Right lobe of liver (tissue), 6 donors: Measurements from ENCODE around the gene MS4A6E. TPM values are rescaled to one million over a fixed set of nuclear protein-coding genes. Genes with fewer than 3 reads are reported as not detected.

Experiments
- ATAC-seq, 4 donors: fragments of 200-7000 bp; cut with Tn5 transposase; one replicate each; pipeline ENCODE4 v1.9.1; 2020; ENCODE audit warnings: mild to moderate bottlenecking in 4 of 4, moderate library complexity in 4 of 4
- DNase-seq, 3 donors: peaks; one replicate each; pipeline ENCODE4 v3.0.0-alpha.2; 2020
- H3K27ac ChIP-seq, 3 donors: fragments of 200-600 bp; one replicate each; pipeline ENCODE4 v1.8.0; 2022
- H3K27me3 ChIP-seq, 2 donors: fragments of 200-600 bp; one replicate each; pipeline ENCODE4 v1.8.0; 2022
- H3K36me3 ChIP-seq, 4 donors: fragments of 200-600 bp; sonication (generic) in 1 of 4; one replicate each; pipeline versions ENCODE4 v1.5.1 to v1.8.0; 2017 to 2022; ENCODE audit warnings: control low read depth in 1 of 4
- H3K4me1 ChIP-seq, 4 donors: fragments of 200-600 bp; sonication (generic) in 1 of 4; one replicate each; pipeline versions ENCODE4 v1.5.1 to v1.8.0; 2017 to 2022; ENCODE audit warnings: control low read depth in 1 of 4
- H3K4me3 ChIP-seq, 3 donors: fragments of 200-600 bp; one replicate each; pipeline ENCODE4 v1.8.0; 2022
- H3K9me3 ChIP-seq, 4 donors: fragments of 200-600 bp; sonication (generic) in 1 of 4; one replicate each; pipeline versions ENCODE4 v1.5.1 to v1.8.0; 2017 to 2022; ENCODE audit warnings: control low read depth in 1 of 4
- CTCF ChIP-seq, 4 donors: fragments of 200-600 bp in 3 of 4; fragments of 450-650 bp in 1 of 4; IDR thresholded peaks; one replicate each; pipeline versions ENCODE4 v1.5.1 to v1.8.0; 2016 to 2022; ENCODE audit warnings: antibody characterized with exemption in 4 of 4, mild to moderate bottlenecking in 2 of 4
- POLR2A ChIP-seq: fragments of 450-650 bp; IDR thresholded peaks from one replicate; pipeline ENCODE4 v1.6.1; 2017; ENCODE audit warnings: antibody characterized with exemption, mild to moderate bottlenecking
- WGBS: methylation state at CpG from one replicate; pipeline ENCODE4 v1.1.6; 2018; ENCODE audit warnings: low coverage, low lambda C conversion rate; ENCODE audit not compliant: insufficient coverage; ENCODE audit errors: missing lambda C conversion rate; 5-methylcytosine and 5-hydroxymethylcytosine counted together
- intact Hi-C, 2 donors: fragments of 100-400 bp; cut with DNase I; formaldehyde crosslinking; loops; one replicate each; pipeline versions ENCODE4 v1.11.2 to v1.14.1; 2022
- total RNA-seq, 6 experiments: library from RNA; depleted of rRNA in 2 of 6; stranded (reverse); fragments of >200 nt in 2 of 6; fragmentation: NEBNext Ultra II Directional in 3 of 6; extraction: Animal tissue kit (Norgen Biotek cat#: 25700) in 3 of 6; gene quantifications; one replicate each; pipeline versions ENCODE4 v1.1.0 to v1.2.4, GENCODE V29; 2016 to 2023
- donor health status: DM: no; HTN: yes; CAD: no.
- donor health status: DM: no; HTN: no; CAD: no.
- donor health status: DM: no; HTN: no; CAD: no.
- donor health status: DM: no; HTN: yes; CAD: no.
- donor health status: DM: no; HTN: yes; CAD: no.

MS4A6E gene
- total RNA-seq, 6 experiments from 2014 or later, result not detected

- no peak overlapping the region for H3K4me3 ChIP-seq
- DNase-seq (no peak), ATAC-seq (no peak)
- WGBS, result 27% methylated on average over 1 of the region's 1 CpG
- no peaks in the 10 kb centered on the region for H3K27me3 ChIP-seq
- peak overlapping the region in 1 of 3 donors; percentile 33 for H3K27ac ChIP-seq
- no peaks in the 10 kb centered on the region for H3K4me1 ChIP-seq
- intact Hi-C loops, result no loop called here
- no peak for TF ChIP-seq CTCF (IDR thresholded peaks at IDR 0.05)
- no peak for TF ChIP-seq POLR2A
- H3K36me3 ChIP-seq, result no peaks in the 10 kb centered on the region
- no peaks in the 10 kb centered on the region for H3K9me3 ChIP-seq
These were observed 44.8 kb downstream of the MS4A6E start for GRCh38 chr11:60371854-60372253.

GRCh38 chr11:60372767-60373166 lies 45.7 kb downstream of the MS4A6E start:
- Histone ChIP-seq H3K27me3 (no peaks in the 10 kb centered on the region), H3K4me3 (no peak overlapping the region), H3K9me3 (no peaks in the 10 kb centered on the region), H3K36me3 (no peaks in the 10 kb centered on the region), H3K27ac (no peak overlapping the region), H3K4me1 (no peaks in the 10 kb centered on the region)
- ATAC-seq (peak in 1 of 4 donors; percentile 6), DNase-seq (no peak)
- WGBS, result 46% methylated on average over 3 of the region's 3 CpGs
- no peak for TF ChIP-seq CTCF (IDR thresholded peaks at IDR 0.05)
- TF ChIP-seq POLR2A, result no peak
- intact Hi-C loops, result no loop called here

GRCh38 chr11:60375316-60375715 lies 48.3 kb downstream of the MS4A6E start:
- ATAC-seq, result no peak
- intact Hi-C loops, result no loop called here
- Histone ChIP-seq H3K4me1 (no peaks in the 10 kb centered on the region), H3K36me3 (no peaks in the 10 kb centered on the region), H3K4me3 (no peak overlapping the region), H3K9me3 (no peaks in the 10 kb centered on the region), H3K27ac (no peak overlapping the region), H3K27me3 (no peaks in the 10 kb centered on the region)
- no peak for TF ChIP-seq POLR2A
- no peak for TF ChIP-seq CTCF (IDR thresholded peaks at IDR 0.05)
- WGBS, result 72% methylated on average over 3 of the region's 3 CpGs
- no peak for DNase-seq

- DNase-seq (no peak), ATAC-seq (no peak)
- intact Hi-C loops, result no loop called here
- Histone ChIP-seq H3K4me1 (no peaks in the 10 kb centered on the region), H3K4me3 (no peak overlapping the region), H3K9me3 (no peaks in the 10 kb centered on the region), H3K36me3 (no peaks in the 10 kb centered on the region), H3K27me3 (no peaks in the 10 kb centered on the region), H3K27ac (no peak overlapping the region)
- 66% methylated on average over 3 of the region's 3 CpGs for WGBS
- TF ChIP-seq POLR2A, result no peak
- no peak for TF ChIP-seq CTCF (IDR thresholded peaks at IDR 0.05)
These were observed 49.5 kb downstream of the MS4A6E start for GRCh38 chr11:60376601-60377000.
